Naive B cell (primary cell): ENCODE measurements around the gene GRAPL. TPM values are rescaled to one million over a fixed set of nuclear protein-coding genes. Genes with fewer than 3 reads are reported as not detected.
"Not testable (repeated sequence)": the region's sequence is repeated elsewhere in the genome, so short reads cannot be mapped to it uniquely, and the experiment has no call there.

Source experiments
- ATAC-seq, 2 donors: fragments of 150-1000 bp; cut with Tn5 transposase; 2 replicates each; pipeline ENCODE4 v1.10.0; 2021; ENCODE audit warnings: low read depth in 2 of 2, mild to moderate bottlenecking in 2 of 2, moderate library complexity in 2 of 2
- DNase-seq: peaks from one replicate; pipeline ENCODE4 v3.0.0; 2022
- H3K27ac Mint-ChIP-seq, 6 donors: one replicate each; pipeline ENCODE4 v1.8.0; 2020 to 2022; ENCODE audit warnings: mild to moderate bottlenecking in 6 of 6, mixed read lengths in 6 of 6, moderate library complexity in 5 of 6, inconsistent platforms in 2 of 6
- H3K27me3 Mint-ChIP-seq, 3 donors: one replicate each; pipeline ENCODE4 v1.8.0; 2021 to 2022; ENCODE audit warnings: mixed read lengths in 3 of 3, mild to moderate bottlenecking in 1 of 3
- H3K36me3 Mint-ChIP-seq, 2 donors: one replicate each; pipeline ENCODE4 v1.8.0; 2020 to 2022; ENCODE audit warnings: mixed read lengths in 2 of 2, inconsistent platforms in 1 of 2, mild to moderate bottlenecking in 1 of 2
- H3K4me1 Mint-ChIP-seq, 3 donors: one replicate each; pipeline ENCODE4 v1.8.0; 2020 to 2022; ENCODE audit warnings: mixed read lengths in 3 of 3, inconsistent platforms in 1 of 3, mild to moderate bottlenecking in 1 of 3, moderate library complexity in 1 of 3
- H3K4me3 Mint-ChIP-seq, 8 donors: one replicate each; pipeline ENCODE4 v1.8.0; 2020 to 2022; ENCODE audit warnings: mild to moderate bottlenecking in 8 of 8, mixed read lengths in 8 of 8, moderate library complexity in 8 of 8, inconsistent platforms in 2 of 8
- H3K9me3 Mint-ChIP-seq, 7 donors: one replicate each; pipeline ENCODE4 v1.8.0; 2020 to 2022; ENCODE audit warnings: mixed read lengths in 7 of 7, mild to moderate bottlenecking in 5 of 7, inconsistent platforms in 2 of 7, moderate library complexity in 1 of 7
- polyA plus RNA-seq, 6 donors: library from polyadenylated mRNA; unstranded; fragments of 300-500 nt; fragmentation: Illumina TruSeq; gene quantifications; one replicate each; pipeline ENCODE4 v1.2.3, GENCODE V29; 2021; ENCODE audit warnings: low read depth in 6 of 6

GRAPL gene
- polyA plus RNA-seq, 6 donors from 2014 or later: 3.5 to 7.2 (median 4.4) TPM; not detected in 1

DNA sequence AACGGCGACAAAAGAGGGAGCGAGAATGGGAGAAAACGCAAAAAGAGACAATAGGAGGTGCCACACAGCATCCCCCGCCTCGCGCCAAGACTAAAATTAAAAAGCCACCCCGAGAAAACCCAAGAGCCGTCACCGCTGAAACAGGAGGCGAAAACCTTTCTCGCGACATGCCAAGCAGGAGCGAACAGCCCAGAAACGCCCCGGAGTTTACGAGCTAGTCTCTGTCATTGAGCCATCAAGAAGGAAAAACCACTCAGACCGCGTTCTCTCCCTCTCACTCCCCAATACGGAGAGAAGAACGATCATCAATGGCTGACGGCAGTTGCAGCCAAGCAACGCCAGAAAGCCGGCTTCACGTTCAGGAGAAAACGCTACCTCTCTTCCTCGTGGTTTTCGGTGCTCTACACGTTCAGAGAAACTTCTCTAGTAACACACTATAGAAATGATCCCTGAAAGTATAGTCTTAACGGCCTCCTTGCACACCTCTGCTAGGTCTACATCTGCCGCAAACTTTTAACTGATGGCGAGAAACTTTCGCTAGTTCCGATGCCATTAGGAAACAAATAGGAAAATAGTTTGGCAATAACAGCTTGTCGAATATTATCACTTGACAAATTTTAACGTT is 62.5 kb downstream of the GRAPL start:
- peak; percentile 29 to 38 for ATAC-seq
- H3K4me1 Mint-ChIP-seq, DNase-seq, H3K27me3 Mint-ChIP-seq, H3K36me3 Mint-ChIP-seq, H3K9me3 Mint-ChIP-seq, H3K4me3 Mint-ChIP-seq, H3K27ac Mint-ChIP-seq: not testable (repeated sequence)

DNA sequence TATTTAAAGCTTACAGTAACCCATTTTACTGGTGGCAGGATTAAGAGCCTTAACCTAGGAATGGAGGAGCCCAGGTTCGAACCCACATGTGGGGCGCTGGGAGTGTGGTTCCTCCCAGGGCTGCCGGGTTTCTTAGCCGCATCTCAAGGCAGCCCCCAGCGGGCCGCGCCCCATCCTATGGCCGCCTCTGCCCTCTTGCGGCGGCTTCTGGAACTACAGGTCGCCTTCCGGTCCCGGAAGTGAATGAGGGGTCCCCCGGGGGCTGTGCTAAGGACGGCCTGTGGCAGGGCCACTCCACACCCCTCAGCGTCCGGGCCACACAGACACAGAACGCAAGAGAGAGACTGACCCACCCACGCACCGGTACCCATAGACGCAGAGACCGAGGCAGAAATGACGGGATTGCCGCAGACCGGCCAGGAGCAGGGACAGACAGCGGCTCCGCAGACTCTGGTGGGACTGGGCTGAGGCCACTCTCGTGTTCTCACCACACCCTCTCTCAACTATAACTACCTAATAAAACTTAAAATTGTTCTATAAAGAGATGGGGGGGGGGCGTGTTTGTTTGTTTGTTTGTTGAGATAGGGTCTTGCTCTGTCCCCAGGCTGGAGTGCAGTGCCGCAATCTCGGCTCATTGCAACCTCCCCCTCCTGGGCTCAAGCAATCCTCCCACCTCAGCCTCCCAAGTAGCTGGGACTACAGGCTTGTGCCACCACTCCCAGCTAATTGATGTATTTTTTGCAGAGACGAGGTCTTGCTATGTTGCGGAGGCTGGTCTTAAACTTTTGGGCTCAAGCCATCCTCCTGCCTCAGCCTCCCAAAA is 69.2 kb downstream of the GRAPL start:
- not testable (repeated sequence) for H3K9me3 Mint-ChIP-seq
- H3K4me3 Mint-ChIP-seq: peak overlapping the region in 1 of 8 donors; percentile 15

DNA sequence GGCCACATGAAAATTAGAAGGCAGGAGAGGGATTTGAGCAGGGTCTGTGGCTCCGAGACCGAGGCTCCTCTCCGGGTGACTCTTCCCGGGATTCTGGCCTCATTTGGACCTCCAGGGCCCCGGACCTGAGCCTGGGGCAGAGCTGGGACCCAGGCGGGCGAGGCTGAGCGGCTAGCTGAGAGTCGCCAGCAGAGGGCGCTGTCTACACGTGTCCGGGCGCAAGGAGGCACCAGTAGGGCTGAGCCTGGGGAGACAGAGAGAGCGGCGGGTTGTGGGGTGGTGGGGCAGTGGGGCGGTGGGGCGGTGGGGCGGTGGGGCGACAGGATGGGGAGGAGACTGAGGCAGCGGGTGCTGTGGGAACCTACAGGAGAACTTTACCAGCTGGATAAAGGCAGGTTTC is 75.1 kb downstream of the GRAPL start:
- not testable (repeated sequence) for H3K27ac Mint-ChIP-seq, H3K9me3 Mint-ChIP-seq, DNase-seq, H3K4me3 Mint-ChIP-seq, H3K36me3 Mint-ChIP-seq, H3K27me3 Mint-ChIP-seq, H3K4me1 Mint-ChIP-seq
- ATAC-seq: peak; percentile 98 to 99

More for the DNA sequence above, 69.2 kb downstream of the GRAPL start:
- ATAC-seq (peak; percentile 96 to 98), DNase-seq (peak; percentile 44)
- H3K4me1 Mint-ChIP-seq, H3K27ac Mint-ChIP-seq, H3K36me3 Mint-ChIP-seq, H3K27me3 Mint-ChIP-seq: not testable (repeated sequence)

DNA sequence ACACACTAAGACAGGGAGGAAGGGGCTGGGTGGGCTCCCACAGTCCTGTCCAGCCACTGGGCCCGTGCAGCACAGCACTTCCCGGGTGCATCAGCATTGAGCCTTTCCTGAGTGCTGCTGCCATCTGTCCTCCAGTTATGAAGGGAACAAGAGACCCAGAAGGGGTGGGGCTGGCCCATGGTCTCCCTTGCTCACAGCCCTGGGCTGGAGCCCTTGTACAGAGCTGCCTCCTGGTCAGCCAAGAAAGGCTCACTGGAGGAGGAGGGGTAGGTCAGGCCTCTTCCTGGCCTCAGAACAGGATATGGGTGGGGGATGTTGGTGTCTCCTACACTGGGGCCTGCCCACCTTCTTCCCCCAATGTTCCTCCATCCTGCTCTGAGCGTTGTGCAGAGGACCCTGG is 76.0 kb downstream of the GRAPL start:
- H3K27ac Mint-ChIP-seq, H3K27me3 Mint-ChIP-seq, DNase-seq, H3K4me1 Mint-ChIP-seq, H3K36me3 Mint-ChIP-seq, H3K4me3 Mint-ChIP-seq, H3K9me3 Mint-ChIP-seq, ATAC-seq: not testable (repeated sequence)

Other genes with a start within 250 kb of the GRAPL start
- under 1 TPM in 5 of 6 donors, not detected in 1; 0.06 to 0.17 (median 0.10) TPM for gene SLC5A10, start 175.4 kb upstream of the GRAPL start, polyA plus RNA-seq
- gene FAM83G, start 122.8 kb upstream of the GRAPL start, polyA plus RNA-seq: 1 to 10 TPM; 2.5 to 4.4 (median 2.9) TPM
- gene GRAP, start 80.6 kb upstream of the GRAPL start, polyA plus RNA-seq: 10 to 100 TPM; 46.2 to 90.5 (median 52.6) TPM
- gene EPN2, start 109.8 kb downstream of the GRAPL start, polyA plus RNA-seq: 10 to 100 TPM in 5 of 6 donors, 1 to 10 TPM in 1; 9.8 to 35.0 (median 28.9) TPM
- gene B9D1, start 235.1 kb downstream of the GRAPL start, polyA plus RNA-seq: 1 to 10 TPM; 1.2 to 4.1 (median 1.6) TPM